Uterus (tissue), 2 donors: ENCODE results near the gene RAPGEF2.

Source experiments
- POLR2A ChIP-seq, 2 donors: fragments of 450-650 bp; IDR thresholded peaks; one replicate each; pipeline ENCODE4 v1.6.1; 2016; ENCODE audit warnings: antibody characterized with exemption in 2 of 2, mild to moderate bottlenecking in 1 of 2, moderate library complexity in 1 of 2
- TF ChIP-seq, protein P1 (sequence below), 4 experiments: fragments of 200-600 bp in 2 of 4; fragments of 450-650 bp in 2 of 4; sonication (generic) in 2 of 4; IDR thresholded peaks; one replicate each; pipeline ENCODE4 v1.5.1; 2016 to 2019; ENCODE audit warnings: antibody characterized with exemption in 4 of 4, mild to moderate bottlenecking in 2 of 4, moderate library complexity in 1 of 4

DNA sequence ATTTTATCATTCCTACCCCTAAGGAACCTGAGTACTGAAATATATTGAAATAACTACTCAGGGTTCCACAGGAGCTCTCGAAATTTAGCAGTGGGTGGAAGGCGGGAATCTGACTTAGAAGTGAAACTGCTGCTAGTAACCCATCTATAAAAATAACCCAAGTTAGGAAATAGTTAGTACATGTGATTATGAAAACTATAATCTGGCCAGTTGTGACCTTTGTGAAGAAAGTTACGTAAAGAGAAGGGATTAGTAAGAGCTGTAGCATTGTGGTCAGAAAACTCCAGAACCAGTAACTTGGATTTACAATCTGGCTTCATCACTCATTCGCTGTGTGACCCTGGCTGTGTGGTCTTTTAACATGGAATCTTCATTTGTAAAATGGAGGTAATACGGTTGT, 175.5 kb downstream of the RAPGEF2 start:
- TF ChIP-seq, protein P1, sequence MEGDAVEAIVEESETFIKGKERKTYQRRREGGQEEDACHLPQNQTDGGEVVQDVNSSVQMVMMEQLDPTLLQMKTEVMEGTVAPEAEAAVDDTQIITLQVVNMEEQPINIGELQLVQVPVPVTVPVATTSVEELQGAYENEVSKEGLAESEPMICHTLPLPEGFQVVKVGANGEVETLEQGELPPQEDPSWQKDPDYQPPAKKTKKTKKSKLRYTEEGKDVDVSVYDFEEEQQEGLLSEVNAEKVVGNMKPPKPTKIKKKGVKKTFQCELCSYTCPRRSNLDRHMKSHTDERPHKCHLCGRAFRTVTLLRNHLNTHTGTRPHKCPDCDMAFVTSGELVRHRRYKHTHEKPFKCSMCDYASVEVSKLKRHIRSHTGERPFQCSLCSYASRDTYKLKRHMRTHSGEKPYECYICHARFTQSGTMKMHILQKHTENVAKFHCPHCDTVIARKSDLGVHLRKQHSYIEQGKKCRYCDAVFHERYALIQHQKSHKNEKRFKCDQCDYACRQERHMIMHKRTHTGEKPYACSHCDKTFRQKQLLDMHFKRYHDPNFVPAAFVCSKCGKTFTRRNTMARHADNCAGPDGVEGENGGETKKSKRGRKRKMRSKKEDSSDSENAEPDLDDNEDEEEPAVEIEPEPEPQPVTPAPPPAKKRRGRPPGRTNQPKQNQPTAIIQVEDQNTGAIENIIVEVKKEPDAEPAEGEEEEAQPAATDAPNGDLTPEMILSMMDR (IDR thresholded peaks at IDR 0.05), result no peak
- no peak for TF ChIP-seq POLR2A (IDR thresholded peaks at IDR 0.05)
